ENCODE data around the gene CHTF8.

- no peak for TF ChIP-seq CTCF (IDR thresholded peaks at IDR 0.05; ENCODE audit: poor library complexity)
- TF ChIP-seq EZH2phosphoT487 (IDR thresholded peaks at IDR 0.05; ENCODE audit: low read depth, severe bottlenecking, unreplicated experiment) = no peak
- TF ChIP-seq EZH2 (IDR thresholded peaks at IDR 0.05; ENCODE audit: borderline replicate concordance) = no peak
These were observed 17.4 kb downstream of the CHTF8 start for GRCh38 chr16:69114976-69115355.
